ENCODE data around the gene EED. TPM values are rescaled to one million over a fixed set of nuclear protein-coding genes. Genes with fewer than 3 reads are reported as not detected.

EED gene
- total and polyA plus RNA-seq, 9 of the 15 experiments (the other 6 are each of a cell fraction or from before 2014, with no cell fraction given): 33.0 to 110 (median 55.1) TPM

- TF ChIP-seq HDGF (IDR thresholded peaks at IDR 0.05) (no peak), NCOA6 (IDR thresholded peaks at IDR 0.05) (no peak), ELF4 (CRISPR knock-in tag; IDR thresholded peaks at IDR 0.05) (no peak), NR3C1 (CRISPR knock-in tag; IDR thresholded peaks at IDR 0.05) (no peak), ZBED1 (IDR thresholded peaks at IDR 0.05) (no peak), PML (IDR thresholded peaks at IDR 0.05; ENCODE audit: low read length) (peak; percentile 86), MYC (IDR thresholded peaks at IDR 0.05; ENCODE audit: low read depth, low read length) (no peak), MYC (CRISPR knock-in tag; IDR thresholded peaks at IDR 0.05; ENCODE audit: borderline replicate concordance, low read depth) (no peak), DDX20 (tag; IDR thresholded peaks at IDR 0.05; ENCODE audit: low read depth) (no peak), ZNF707 (CRISPR knock-in tag; conservative IDR thresholded peaks at IDR 0.05) (no peak), SP2 (IDR thresholded peaks at IDR 0.05; ENCODE audit: extremely low read depth, low read depth, low read length, poor library complexity, severe bottlenecking) (peak; percentile 16), ARID2 (IDR thresholded peaks at IDR 0.05) (peak; percentile 70; the same call in 1 of the 2 replicates), THAP12 (CRISPR knock-in tag; IDR thresholded peaks at IDR 0.05) (no peak), ZBTB1 (CRISPR knock-in tag; IDR thresholded peaks at IDR 0.05; ENCODE audit: borderline replicate concordance, low read depth) (no peak), BHLHE40 (IDR thresholded peaks at IDR 0.05; ENCODE audit: low read length) (no peak), NCOA2 (IDR thresholded peaks at IDR 0.05; ENCODE audit: partially characterized antibody in 2 of 2) (no peak), DPF2 (IDR thresholded peaks at IDR 0.05) (peak; percentile 48; the same call in 1 of the 2 replicates), SMARCB1 (IDR thresholded peaks at IDR 0.05; ENCODE audit: insufficient read length, low read depth) (no peak)
- TF ChIP-seq, protein P1, sequence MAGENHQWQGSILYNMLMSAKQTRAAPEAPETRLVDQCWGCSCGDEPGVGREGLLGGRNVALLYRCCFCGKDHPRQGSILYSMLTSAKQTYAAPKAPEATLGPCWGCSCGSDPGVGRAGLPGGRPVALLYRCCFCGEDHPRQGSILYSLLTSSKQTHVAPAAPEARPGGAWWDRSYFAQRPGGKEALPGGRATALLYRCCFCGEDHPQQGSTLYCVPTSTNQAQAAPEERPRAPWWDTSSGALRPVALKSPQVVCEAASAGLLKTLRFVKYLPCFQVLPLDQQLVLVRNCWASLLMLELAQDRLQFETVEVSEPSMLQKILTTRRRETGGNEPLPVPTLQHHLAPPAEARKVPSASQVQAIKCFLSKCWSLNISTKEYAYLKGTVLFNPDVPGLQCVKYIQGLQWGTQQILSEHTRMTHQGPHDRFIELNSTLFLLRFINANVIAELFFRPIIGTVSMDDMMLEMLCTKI (IDR thresholded peaks at IDR 0.05; ENCODE audit: partially characterized antibody): no peak
- TF ChIP-seq, protein P2, sequence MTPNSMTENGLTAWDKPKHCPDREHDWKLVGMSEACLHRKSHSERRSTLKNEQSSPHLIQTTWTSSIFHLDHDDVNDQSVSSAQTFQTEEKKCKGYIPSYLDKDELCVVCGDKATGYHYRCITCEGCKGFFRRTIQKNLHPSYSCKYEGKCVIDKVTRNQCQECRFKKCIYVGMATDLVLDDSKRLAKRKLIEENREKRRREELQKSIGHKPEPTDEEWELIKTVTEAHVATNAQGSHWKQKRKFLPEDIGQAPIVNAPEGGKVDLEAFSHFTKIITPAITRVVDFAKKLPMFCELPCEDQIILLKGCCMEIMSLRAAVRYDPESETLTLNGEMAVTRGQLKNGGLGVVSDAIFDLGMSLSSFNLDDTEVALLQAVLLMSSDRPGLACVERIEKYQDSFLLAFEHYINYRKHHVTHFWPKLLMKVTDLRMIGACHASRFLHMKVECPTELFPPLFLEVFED (CRISPR knock-in tag; conservative IDR thresholded peaks at IDR 0.05): no peak
- TF ChIP-seq, protein P3, sequence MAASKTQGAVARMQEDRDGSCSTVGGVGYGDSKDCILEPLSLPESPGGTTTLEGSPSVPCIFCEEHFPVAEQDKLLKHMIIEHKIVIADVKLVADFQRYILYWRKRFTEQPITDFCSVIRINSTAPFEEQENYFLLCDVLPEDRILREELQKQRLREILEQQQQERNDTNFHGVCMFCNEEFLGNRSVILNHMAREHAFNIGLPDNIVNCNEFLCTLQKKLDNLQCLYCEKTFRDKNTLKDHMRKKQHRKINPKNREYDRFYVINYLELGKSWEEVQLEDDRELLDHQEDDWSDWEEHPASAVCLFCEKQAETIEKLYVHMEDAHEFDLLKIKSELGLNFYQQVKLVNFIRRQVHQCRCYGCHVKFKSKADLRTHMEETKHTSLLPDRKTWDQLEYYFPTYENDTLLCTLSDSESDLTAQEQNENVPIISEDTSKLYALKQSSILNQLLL (CRISPR knock-in tag; IDR thresholded peaks at IDR 0.05; ENCODE audit: borderline replicate concordance): no peak
Observed at GRCh38 chr11:86302092-86302793, 57.7 kb downstream of the EED start, which contains the start of gene HIKESHI (continued).
